Fibroblast of villous mesenchyme (primary cell): Measurements from ENCODE around the gene AGPAT1. TPM values are rescaled to one million over a fixed set of nuclear protein-coding genes. Genes with fewer than 3 reads are reported as not detected.

Experiments
- DNase-seq: peaks from one replicate; pipeline ENCODE4 v3.0.0-alpha.2; 2010; ENCODE audit warnings: low read depth
- H3K4me3 ChIP-seq: 2 replicates; pipeline ENCODE4 v1.5.1; 2011; ENCODE audit warnings: low read depth, mild to moderate bottlenecking, low read length
- total RNA-seq: library from RNA; depleted of rRNA; stranded (reverse); fragments of >200 nt; gene quantifications from 2 replicates; pipeline ENCODE4 v1.2.3, GENCODE V29; 2012
- TF ChIP-seq, protein P1 (sequence below): IDR thresholded peaks from 2 replicates; pipeline ENCODE4 v1.5.1; 2012; ENCODE audit warnings: low read depth, mild to moderate bottlenecking, low read length; ENCODE audit not compliant: insufficient read depth

AGPAT1 gene
- total RNA-seq, 1 donor = 30.2 TPM

DNA sequence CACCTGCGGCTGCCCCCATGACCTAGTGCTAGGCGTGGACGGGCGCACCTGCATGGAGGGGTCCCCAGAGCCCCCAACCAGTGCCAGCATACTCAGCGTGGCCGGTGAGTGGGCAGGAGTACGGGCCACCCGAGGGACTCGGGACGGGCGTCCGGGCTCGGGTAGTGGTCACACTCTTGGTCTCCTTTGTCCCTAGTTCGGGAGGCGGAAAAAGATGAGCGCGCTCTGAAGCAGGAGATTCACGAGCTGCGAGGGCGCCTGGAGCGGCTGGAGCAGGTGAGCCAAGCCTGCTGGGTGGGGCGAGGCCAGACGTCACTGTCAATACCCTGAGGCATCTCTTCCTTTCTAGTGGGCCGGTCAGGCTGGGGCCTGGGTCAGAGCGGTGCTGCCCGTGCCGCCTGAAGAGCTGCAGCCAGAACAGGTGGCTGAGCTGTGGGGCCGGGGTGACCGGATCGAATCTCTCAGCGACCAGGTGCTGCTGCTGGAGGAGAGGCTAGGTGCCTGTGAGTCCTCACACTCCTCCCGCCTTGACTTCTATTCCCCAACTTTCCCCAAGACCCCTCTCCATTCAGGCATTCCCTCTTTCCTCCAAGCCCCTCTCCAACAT, 8.6 kb downstream of the AGPAT1 start:
- TF ChIP-seq, protein P1, sequence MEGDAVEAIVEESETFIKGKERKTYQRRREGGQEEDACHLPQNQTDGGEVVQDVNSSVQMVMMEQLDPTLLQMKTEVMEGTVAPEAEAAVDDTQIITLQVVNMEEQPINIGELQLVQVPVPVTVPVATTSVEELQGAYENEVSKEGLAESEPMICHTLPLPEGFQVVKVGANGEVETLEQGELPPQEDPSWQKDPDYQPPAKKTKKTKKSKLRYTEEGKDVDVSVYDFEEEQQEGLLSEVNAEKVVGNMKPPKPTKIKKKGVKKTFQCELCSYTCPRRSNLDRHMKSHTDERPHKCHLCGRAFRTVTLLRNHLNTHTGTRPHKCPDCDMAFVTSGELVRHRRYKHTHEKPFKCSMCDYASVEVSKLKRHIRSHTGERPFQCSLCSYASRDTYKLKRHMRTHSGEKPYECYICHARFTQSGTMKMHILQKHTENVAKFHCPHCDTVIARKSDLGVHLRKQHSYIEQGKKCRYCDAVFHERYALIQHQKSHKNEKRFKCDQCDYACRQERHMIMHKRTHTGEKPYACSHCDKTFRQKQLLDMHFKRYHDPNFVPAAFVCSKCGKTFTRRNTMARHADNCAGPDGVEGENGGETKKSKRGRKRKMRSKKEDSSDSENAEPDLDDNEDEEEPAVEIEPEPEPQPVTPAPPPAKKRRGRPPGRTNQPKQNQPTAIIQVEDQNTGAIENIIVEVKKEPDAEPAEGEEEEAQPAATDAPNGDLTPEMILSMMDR = no peak
- no peak overlapping the region for H3K4me3 ChIP-seq
- no peak for DNase-seq

DNA sequence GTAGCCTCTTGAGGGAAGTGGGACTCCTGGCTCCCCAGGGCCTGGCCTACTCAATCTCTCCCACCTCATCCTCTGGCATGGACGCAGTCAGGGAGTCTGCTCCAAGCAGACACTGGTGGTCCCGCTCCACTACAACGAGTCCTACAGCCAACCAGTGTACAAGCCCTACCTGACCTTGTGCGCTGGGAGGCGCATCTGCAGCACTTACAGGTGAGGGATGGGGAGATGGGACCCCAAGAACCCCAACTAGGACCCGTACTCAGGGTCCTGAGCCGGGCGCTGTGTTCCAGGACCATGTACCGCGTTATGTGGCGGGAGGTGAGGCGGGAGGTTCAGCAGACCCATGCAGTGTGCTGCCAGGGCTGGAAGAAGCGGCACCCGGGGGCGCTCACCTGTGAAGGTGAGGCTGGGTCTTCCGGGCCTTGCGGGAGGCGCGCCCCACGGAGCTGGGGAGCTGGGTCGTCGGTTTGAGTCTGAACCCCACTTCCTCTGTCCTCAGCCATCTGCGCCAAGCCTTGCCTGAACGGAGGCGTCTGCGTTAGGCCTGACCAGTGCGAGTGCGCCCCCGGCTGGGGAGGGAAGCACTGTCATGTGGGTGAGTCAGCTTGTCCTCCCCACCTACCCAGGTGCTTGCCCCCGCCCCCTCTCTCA, 9.3 kb downstream of the AGPAT1 start:
- no peak for DNase-seq
- H3K4me3 ChIP-seq = no peak overlapping the region
- TF ChIP-seq, protein P1 = no peak

DNA sequence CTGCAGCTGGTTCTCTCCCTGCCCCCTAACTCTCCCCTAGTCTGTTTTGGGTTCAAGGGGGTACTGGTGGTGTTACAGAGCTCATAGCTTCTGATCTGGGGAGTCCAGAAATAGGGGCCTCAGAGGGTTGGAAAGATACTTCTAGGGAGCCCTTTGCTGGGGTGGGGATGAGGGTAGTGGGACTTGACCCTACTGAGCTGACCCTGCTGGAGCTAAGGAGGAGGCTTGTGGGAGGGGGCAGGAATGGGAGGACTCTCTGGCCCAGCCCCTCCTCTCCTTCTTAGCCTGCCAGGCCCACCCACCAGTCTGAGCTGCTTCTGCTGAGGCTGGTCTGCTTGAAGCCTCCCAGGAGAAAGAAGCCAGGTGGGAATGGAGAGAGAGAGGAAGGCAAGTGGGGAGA, 11.6 kb downstream of the AGPAT1 start, which contains the start of gene EGFL8:
TSS of gene EGFL8 (plus strand) at position 301 of the 400 bp plus-strand sequence. CDS start 1,571 bp downstream, outside the sequence.
- TF ChIP-seq, protein P1 = no peak
- no peak for DNase-seq
- no peak within 1 kb of the TSS for H3K4me3 ChIP-seq

DNA sequence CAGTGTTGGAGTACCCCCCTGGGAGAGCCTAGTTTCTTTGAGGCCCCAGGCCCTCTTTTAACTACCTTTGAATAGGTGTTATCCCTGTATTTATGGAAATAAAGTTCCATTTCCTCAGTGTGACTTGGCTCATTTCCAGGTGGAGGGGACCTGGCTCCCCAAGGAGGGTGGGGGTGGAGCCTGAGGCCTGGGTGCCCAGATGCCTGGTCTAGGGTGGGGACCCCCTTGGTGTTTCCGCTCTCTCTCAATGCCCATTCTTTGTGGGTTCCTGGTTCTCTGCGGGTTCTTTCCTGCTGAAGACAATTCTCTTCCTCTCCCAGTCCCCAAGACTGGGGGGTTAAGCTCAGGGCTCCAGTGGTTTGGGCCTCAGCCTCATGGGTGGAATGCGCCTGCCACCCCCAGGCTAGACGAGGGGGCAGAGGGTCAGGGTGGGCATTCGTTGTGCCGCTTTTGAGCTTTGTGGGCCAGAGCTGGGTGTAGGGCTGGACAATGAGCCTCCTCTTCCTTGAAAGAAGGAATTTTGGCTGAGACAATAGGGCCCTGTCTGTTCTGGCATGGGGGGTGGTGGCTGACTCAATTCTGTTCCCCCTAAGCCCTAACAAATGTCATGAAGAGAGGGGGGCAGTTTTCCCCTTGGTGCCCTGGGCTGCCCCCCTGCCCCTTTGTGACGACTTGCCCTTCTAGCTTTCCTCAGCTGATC, 12.2 kb downstream of the AGPAT1 start:
- TF ChIP-seq, protein P1 = no peak
- H3K4me3 ChIP-seq = no peak overlapping the region
- DNase-seq = no peak

DNA sequence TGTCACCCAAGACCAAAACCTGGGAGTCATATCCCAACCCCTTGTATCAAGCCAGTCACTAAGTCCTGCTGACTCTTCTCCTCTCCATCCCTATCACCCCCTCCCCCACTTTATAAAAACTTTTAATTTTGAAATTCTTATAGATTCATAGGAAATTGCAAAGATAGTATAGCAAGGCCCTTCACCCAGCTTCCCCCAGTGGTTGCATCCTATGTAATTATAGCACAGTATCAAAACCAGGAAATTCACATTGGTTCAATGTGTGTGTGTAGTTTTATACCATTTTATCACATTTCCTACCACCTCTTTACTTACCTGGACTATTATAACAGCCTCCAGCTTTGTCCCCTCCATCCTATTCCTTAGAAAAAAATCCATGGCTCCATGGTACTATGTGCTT, 17.8 kb downstream of the AGPAT1 start:
- no peak overlapping the region for H3K4me3 ChIP-seq
- no peak for DNase-seq
- TF ChIP-seq, protein P1 = no peak

DNA sequence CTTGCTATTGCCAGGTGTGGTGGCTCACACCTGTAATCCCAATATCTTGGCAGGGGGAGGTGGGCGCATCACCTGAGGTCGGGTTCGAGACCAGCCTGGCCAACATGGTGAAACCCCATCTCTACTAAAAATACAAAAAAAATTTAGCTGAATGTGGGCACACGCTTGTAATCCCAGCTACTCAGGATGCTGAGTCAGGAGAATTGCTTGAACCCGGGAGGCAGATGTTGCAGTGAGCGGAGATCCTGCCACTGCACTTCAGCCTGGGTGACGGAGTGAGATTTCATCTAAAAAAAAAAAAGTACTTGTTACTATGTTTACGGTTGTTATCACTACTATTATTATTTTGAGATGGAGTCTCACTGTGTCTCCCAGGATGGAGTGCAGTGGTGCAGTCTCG, 19.0 kb downstream of the AGPAT1 start:
- H3K4me3 ChIP-seq = no peak overlapping the region
- no peak for DNase-seq
- TF ChIP-seq, protein P1 = no peak
